Gastroesophageal sphincter (tissue), 3 donors: ENCODE measurements around the gene PDHB.

Experiments used
- EP300 ChIP-seq: sonication (generic); formaldehyde crosslinking; IDR thresholded peaks from one replicate; pipeline ENCODE4 v1.6.1; 2017; ENCODE audit warnings: antibody characterized with exemption, mild to moderate bottlenecking
- POLR2A ChIP-seq, 2 donors: fragments of 450-650 bp; IDR thresholded peaks; one replicate each; pipeline ENCODE4 v1.6.1; 2017; ENCODE audit warnings: antibody characterized with exemption in 2 of 2, mild to moderate bottlenecking in 2 of 2, moderate library complexity in 1 of 2
- POLR2AphosphoS5 ChIP-seq: sonication (generic); formaldehyde crosslinking; IDR thresholded peaks from one replicate; pipeline ENCODE4 v1.6.1; 2017; ENCODE audit warnings: antibody characterized with exemption
- TF ChIP-seq, protein P1 (sequence below), 4 experiments: fragments of 200-600 bp in 2 of 4; fragments of 450-650 bp in 2 of 4; sonication (generic) in 1 of 4; IDR thresholded peaks; one replicate each; pipeline ENCODE4 v1.5.1; 2017 to 2019; ENCODE audit warnings: antibody characterized with exemption in 4 of 4, mild to moderate bottlenecking in 2 of 4, moderate library complexity in 2 of 4

DNA sequence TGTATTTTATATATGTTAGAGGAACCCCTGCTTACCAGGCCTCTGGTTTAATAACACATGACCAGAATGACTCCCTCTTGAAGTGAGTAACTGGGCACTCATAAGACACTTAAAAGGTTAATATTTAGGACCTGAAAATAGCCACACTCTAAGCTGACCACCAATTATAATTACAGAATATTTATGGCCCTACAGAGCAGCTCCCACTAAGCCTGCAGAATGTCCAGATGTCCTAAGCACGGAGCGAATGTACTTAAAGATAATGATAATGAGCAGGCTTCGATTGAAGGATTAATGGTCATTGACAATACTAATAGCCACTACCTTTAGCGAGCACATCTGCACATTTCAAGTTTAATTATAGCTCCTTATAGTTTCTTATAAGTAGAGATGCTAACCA is 35.5 kb upstream of the PDHB start:
- TF ChIP-seq EP300, result no peak
- TF ChIP-seq POLR2AphosphoS5, result no peak
- TF ChIP-seq, protein P1, sequence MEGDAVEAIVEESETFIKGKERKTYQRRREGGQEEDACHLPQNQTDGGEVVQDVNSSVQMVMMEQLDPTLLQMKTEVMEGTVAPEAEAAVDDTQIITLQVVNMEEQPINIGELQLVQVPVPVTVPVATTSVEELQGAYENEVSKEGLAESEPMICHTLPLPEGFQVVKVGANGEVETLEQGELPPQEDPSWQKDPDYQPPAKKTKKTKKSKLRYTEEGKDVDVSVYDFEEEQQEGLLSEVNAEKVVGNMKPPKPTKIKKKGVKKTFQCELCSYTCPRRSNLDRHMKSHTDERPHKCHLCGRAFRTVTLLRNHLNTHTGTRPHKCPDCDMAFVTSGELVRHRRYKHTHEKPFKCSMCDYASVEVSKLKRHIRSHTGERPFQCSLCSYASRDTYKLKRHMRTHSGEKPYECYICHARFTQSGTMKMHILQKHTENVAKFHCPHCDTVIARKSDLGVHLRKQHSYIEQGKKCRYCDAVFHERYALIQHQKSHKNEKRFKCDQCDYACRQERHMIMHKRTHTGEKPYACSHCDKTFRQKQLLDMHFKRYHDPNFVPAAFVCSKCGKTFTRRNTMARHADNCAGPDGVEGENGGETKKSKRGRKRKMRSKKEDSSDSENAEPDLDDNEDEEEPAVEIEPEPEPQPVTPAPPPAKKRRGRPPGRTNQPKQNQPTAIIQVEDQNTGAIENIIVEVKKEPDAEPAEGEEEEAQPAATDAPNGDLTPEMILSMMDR (IDR thresholded peaks at IDR 0.05), result no peak
- no peak for TF ChIP-seq POLR2A (IDR thresholded peaks at IDR 0.05)
